Right ventricle myocardium superior (tissue), 1 donor: ENCODE measurements around the gene PHC2. TPM values are rescaled to one million over a fixed set of nuclear protein-coding genes. Genes with fewer than 3 reads are reported as not detected.
"Not testable (repeated sequence)": the region's sequence is repeated elsewhere in the genome, so short reads cannot be mapped to it uniquely, and the experiment has no call there.

Experiments used
- ATAC-seq: fragments of 200-7000 bp; cut with Tn5 transposase; one replicate; pipeline ENCODE4 v1.9.1; 2020; ENCODE audit warnings: mild to moderate bottlenecking; ENCODE audit not compliant: poor library complexity
- DNase-seq: peaks from one replicate; pipeline ENCODE4 v3.0.0-alpha.2; 2020
- intact Hi-C: fragments of 100-400 bp; cut with DNase I; formaldehyde crosslinking; loops from one replicate; pipeline ENCODE4 v1.11.2; 2022
- total RNA-seq: library from RNA; stranded (reverse); fragmentation: NEBNext Ultra II Directional; extraction: Animal tissue kit (Norgen Biotek cat#: 25700); gene quantifications from one replicate; pipeline ENCODE4 v1.2.1, GENCODE V29; 2021
- donor health status: DM: no; HTN: yes; CAD: no; lungs with severe emphysema.

The PHC2 gene
- total RNA-seq, 1 donor from 2014 or later = 105 TPM

GRCh38 chr1:33295450-33296081 is 135.3 kb downstream of the PHC2 start:
- peak; percentile 90 for ATAC-seq
- DNase-seq = peak; percentile 93
- intact Hi-C loops = loop anchor here (2.0 to 10.0 kb wide), 3 partner anchors 71 to 177 kb away; partner anchors contain the start of gene ZSCAN20

DNA sequence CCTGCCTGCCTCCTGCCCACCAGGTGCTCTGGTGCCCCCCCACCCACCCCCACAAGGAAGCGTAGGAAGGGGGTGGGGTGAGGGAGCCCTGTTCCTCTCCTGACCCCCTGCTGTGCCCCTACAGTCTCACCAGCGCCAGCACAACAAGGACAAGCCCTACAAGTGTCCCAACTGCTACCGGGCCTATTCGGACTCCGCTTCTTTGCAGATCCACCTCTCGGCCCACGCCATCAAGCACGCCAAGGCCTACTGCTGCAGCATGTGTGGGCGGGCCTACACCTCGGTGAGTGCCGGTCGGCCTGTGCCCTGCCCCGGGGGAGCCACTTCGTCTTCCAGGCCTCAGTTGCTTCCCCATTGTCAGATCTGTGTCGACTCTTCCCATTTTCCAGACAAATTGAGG is 135.9 kb downstream of the PHC2 start:
- no peak for ATAC-seq
- intact Hi-C loops = loop anchor here (2.0 to 10.0 kb wide), 3 partner anchors 70 to 177 kb away; partner anchors contain the start of gene ZSCAN20
- peak; percentile 32 for DNase-seq

GRCh38 chr1:33294071-33295010 is 136.6 kb downstream of the PHC2 start:
- DNase-seq (peak; percentile 26), ATAC-seq (no peak)
- intact Hi-C loops = loop anchor here (2.0 to 10.0 kb wide), 3 partner anchors 70 to 178 kb away; partner anchors contain the start of gene ZSCAN20

- peak; percentile 26 for DNase-seq
- ATAC-seq = no peak
- intact Hi-C loops = loop anchor here (10.0 kb wide), 1 partner anchor 68 kb away; no protein-coding TSS in a partner anchor
These were observed 138.1 kb downstream of the PHC2 start for GRCh38 chr1:33292726-33293340.

DNA sequence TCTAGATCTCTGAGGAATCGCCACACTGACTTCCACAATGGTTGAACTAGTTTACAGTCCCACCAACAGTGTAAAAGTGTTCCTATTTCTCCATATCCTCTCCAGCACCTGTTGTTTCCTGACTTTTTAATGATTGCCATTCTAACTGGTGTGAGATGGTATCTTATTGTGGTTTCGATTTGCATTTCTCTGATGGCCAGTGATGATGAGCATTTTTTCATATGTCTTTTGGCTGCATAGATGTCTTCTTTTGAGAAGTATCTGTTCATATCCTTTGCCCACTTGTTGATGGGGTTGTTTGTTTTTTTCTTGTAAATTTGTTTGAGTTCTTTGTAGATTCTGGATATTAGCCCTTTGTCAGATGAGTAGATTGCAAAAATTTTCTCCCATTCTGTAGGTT is 140.3 kb downstream of the PHC2 start:
- not testable (repeated sequence) for ATAC-seq, DNase-seq
- intact Hi-C loops = loop anchor here (10.0 kb wide), 1 partner anchor 66 kb away; no protein-coding TSS in a partner anchor

GRCh38 chr1:33289858-33290154 is 141.1 kb downstream of the PHC2 start:
- intact Hi-C loops = loop anchor here (10.0 kb wide), 1 partner anchor 65 kb away; no protein-coding TSS in a partner anchor

DNA sequence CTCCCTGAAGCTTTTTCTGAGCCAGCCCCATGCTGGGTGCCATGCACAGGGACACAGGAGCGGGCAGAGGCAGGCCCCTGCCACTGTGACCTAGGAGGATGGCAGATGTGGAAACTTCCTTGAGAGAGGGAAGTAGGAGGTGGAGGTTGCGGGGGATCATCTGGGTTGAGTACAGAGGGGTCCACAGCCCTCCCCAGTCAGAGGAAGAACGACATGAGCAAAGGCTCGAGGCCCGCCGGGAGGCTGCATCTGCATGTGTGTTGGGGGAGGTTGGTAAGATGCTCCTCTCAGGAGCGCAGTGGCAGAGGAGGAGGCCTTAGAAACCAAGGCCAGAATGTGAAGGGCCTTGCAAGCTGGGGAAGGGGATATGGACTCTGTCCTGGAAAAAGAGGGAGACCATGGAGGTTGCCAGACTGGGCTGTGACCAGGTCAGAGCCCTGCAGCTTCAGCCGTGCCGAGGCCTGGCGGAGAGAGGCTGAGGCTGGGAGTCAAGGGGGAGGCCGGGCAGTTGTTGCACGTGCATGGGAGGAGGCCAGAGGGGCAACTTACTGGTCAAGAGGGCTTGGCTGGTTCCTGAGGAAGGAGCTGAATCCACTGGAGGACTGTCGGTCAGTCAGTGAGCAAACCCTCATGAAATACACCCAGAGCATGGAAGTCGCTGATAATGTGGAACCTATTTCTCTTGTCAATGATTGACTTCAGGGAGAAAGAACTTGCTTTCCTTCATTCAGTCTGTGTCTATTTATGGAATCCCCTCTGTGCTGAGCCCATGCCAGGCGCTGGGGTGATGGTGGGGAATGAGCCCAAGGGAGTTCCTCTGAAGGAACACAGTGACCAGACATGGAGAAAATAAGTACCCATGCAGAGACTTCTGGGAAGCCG is 141.7 kb downstream of the PHC2 start:
- DNase-seq (peak; percentile 38), ATAC-seq (peak; percentile 68)
- intact Hi-C loops = no loop called here

More at GRCh38 chr1:33289858-33290154, 141.1 kb downstream of the PHC2 start:
- DNase-seq (no peak), ATAC-seq (no peak)

GRCh38 chr1:33287317-33287716 is 143.6 kb downstream of the PHC2 start:
- DNase-seq (no peak), ATAC-seq (no peak)
- intact Hi-C loops = no loop called here

DNA sequence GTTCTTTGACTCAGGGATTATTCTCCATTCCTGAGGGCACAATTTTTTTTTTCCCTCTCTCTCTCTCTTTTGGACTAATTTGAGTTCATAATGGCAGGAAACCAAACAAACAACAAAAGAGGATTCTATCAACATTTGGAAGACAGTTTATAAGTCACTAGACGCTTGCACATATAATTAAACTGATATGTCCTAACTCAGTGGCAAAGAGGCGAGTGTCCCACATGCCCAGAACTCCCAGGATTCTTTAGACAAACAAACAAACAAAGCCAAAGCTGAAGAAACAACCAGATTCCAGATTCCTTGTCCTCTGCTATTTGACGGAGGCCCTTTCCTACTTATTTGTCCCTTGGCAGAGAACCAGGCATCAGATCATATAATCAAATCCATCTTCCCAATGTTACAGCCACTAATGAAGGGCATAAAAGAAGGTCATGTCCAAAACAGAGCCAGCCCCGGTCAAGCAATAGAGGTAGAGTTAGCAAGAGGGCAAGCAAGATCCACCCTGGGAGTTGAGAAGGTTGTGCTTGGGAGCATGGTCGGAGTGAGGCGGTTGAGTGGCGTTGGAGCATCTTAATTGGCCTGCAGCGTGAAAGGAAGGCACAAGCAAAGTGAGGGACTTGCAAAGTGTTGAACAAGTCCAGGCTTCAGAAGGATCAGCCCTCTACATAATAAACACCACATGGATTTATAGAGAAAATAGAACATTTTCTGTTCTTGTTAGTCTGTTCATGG is 144.3 kb downstream of the PHC2 start:
- no peak for ATAC-seq
- intact Hi-C loops = no loop called here
- no peak for DNase-seq

- no peak for ATAC-seq
- DNase-seq = no peak
- intact Hi-C loops = no loop called here
These were observed 146.8 kb downstream of the PHC2 start for GRCh38 chr1:33284049-33284448.

DNA sequence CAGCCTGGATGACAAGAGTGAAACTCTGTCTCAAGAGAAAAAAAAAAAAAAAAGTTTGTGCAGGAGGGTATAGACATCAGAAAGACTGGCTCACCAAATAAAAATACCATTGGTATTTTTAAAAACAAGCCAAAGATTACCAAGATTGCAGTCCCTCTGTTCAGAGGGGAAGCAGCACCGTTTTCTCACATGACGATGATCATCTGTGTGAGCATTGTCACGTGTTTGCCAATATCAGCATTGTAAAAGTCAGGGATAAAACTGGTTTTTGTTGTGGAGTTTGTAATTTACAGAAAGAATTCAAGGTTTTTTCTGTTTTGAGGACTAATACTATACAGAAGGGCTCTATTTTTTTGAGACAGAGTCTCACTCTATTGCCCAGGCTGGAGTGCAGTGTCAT is 148.1 kb downstream of the PHC2 start:
- intact Hi-C loops = no loop called here
- ATAC-seq (no peak), DNase-seq (no peak)

DNA sequence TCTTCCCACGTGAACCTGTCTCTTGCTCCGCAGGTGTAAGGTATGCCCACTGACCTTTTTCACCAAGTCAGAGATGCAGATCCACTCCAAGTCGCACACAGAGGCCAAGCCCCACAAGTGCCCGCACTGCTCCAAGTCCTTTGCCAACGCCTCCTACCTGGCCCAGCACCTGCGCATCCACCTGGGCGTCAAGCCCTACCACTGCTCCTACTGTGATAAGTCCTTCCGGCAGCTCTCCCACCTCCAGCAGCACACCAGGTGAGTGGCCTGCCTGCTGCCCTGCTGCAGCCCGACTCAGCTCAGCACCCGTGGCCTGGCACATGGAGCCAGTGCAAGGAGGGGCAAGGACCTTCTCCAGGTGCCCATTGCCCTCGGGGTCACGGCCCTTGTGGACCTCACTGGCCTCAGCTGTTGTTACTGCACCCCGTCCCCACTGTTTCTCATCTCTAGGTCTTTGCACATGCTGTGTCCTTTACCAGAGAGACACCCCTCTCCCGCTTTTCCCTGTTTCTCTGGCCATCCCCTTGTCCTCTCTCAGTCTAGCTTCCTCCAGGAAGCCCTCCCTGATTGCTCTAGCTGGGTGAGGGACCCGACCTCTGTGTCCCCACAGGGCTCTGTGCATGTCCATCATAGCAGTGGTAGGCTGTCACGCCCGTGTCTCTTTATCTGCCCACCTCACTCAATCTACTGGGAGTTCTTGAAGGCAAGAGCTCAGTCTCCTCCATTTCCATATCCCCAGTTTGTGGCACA is 149.2 kb downstream of the PHC2 start:
- DNase-seq = no peak

GRCh38 chr1:33280091-33280661 is 150.7 kb downstream of the PHC2 start:
- intact Hi-C loops = no loop called here
- no peak for ATAC-seq
- DNase-seq = no peak

More for the DNA sequence above, 149.2 kb downstream of the PHC2 start:
- intact Hi-C loops = no loop called here
- no peak for ATAC-seq

DNA sequence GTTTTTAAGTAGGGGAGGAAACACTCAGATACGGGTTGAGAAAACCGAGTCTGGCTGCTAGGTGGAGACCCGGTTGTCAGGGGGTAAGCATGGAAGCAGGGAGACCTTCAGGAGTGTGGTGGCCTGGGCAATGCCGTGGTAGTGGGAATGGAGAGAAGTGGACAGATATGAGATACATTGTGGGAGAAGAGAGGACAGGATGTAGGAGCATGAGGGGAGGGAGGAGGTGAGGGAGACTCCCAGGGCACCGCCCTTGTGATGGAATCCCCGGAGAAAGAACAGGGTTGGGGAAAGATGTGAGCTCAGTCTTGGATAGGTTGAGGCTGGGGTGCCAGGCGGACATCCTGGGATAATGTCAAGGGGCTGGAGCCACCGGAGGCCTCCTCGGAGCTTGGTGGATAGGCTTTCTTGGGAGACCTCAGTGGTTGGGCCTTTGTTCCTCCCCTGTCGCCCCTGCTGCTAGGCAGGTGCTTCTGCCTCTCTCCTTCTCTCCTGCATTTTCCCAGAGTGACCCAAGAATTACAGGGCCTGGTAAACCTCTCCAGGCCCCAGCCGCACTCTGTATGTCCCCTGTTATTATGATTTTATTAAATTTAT is 153.3 kb downstream of the PHC2 start:
- DNase-seq (no peak), ATAC-seq (no peak)
- intact Hi-C loops = no loop called here

DNA sequence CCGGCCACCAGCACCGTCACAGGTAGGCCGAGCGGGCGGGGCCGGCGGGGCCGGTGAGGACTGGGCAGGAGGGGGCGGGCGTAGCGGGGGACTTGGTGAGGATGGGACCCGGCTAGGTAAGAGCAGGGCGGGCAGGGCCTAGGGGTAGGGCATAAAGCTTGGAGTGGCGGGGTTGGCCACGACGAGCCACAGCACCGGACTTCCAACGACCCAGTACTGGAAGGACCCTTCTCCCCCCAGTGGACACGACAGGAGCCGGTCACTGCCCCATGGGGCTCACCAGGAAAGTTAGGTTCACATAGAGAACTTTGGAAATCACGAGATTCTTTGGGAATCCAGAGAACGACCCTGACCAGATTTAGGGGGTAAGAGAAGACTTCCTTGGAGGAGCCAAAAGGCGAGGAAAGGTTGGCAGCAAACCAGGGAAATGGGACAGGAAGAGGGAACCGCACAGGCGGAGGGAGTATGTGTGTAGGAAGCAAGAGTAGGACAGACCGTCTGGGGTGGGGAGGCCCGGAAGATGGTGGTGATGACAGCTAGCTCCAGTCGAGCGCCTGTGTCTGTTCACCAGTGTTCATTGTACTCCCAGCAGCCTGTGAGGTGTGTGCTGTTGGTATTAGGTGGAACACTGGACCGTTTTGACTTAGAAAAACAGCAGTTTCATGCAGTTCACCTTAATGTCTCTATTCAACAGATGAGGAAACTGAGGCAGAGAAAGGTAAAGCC is 154.2 kb downstream of the PHC2 start:
- intact Hi-C loops = no loop called here
- no peak for ATAC-seq
- DNase-seq = peak; percentile 30
